C4-2B (cell line): ENCODE results near the gene PXN.

Experiments used
- H3K27ac ChIP-seq: fragments of 450-650 bp; 2 replicates; pipeline ENCODE4 v1.5.1; 2017
- ZFX ChIP-seq: fragments of 450-650 bp; IDR thresholded peaks from 2 replicates; pipeline ENCODE4 v1.6.1; 2017
- TF ChIP-seq, protein P1 (sequence below): fragments of 450-650 bp; conservative IDR thresholded peaks from 2 replicates; pipeline ENCODE4 v1.5.1; 2017; ENCODE audit warnings: mild to moderate bottlenecking

The PXN gene

GRCh38 chr12:120287491-120287890 lies 22.0 kb upstream of the PXN start:
- TF ChIP-seq, protein P1, sequence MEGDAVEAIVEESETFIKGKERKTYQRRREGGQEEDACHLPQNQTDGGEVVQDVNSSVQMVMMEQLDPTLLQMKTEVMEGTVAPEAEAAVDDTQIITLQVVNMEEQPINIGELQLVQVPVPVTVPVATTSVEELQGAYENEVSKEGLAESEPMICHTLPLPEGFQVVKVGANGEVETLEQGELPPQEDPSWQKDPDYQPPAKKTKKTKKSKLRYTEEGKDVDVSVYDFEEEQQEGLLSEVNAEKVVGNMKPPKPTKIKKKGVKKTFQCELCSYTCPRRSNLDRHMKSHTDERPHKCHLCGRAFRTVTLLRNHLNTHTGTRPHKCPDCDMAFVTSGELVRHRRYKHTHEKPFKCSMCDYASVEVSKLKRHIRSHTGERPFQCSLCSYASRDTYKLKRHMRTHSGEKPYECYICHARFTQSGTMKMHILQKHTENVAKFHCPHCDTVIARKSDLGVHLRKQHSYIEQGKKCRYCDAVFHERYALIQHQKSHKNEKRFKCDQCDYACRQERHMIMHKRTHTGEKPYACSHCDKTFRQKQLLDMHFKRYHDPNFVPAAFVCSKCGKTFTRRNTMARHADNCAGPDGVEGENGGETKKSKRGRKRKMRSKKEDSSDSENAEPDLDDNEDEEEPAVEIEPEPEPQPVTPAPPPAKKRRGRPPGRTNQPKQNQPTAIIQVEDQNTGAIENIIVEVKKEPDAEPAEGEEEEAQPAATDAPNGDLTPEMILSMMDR, result no peak
- no peak for TF ChIP-seq ZFX
- H3K27ac ChIP-seq, result no peak overlapping the region

DNA sequence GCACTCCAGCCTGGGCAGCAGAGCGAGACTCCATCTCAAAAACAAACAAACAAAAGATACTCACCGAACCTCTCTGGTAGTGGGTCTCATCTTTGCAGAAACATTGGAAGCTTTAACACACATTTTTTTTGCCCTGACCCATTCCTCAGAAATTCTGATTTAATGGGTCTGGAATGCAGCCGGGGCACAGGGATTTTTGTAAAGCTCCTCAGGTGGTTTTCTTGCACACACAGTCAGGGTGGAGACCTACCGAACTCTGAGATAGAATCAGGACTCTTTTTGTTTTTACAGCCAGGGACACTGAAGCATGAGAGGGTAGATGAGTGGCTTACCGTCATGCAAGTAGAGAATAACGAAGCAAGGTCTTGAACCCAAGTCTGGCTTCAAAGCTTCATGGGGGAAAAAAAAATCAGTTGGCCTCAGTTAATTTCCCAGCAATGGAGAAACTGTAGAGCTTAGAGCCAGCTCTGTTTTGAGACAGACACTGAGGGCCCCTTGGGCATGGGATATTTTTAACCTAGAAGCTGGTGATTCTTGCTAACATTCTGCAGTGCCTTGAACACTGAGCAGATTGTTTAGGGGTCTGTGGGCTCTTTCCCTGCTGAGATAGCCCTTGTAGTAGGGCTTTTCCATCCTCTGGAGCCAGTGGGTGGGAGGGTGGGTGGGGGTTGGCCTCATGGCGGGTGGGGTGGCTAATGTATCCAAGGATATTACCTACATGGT lies 21.4 kb upstream of the PXN start:
- TF ChIP-seq, protein P1, result no peak
- TF ChIP-seq ZFX, result no peak
- no peak overlapping the region for H3K27ac ChIP-seq

- TF ChIP-seq ZFX, result no peak
- TF ChIP-seq, protein P1, result no peak
- no peak overlapping the region for H3K27ac ChIP-seq
Measured at GRCh38 chr12:120284381-120284780, 18.9 kb upstream of the PXN start.

GRCh38 chr12:120283318-120283717 lies 17.8 kb upstream of the PXN start:
- TF ChIP-seq, protein P1, result no peak
- no peak for TF ChIP-seq ZFX
- H3K27ac ChIP-seq, result no peak overlapping the region

DNA sequence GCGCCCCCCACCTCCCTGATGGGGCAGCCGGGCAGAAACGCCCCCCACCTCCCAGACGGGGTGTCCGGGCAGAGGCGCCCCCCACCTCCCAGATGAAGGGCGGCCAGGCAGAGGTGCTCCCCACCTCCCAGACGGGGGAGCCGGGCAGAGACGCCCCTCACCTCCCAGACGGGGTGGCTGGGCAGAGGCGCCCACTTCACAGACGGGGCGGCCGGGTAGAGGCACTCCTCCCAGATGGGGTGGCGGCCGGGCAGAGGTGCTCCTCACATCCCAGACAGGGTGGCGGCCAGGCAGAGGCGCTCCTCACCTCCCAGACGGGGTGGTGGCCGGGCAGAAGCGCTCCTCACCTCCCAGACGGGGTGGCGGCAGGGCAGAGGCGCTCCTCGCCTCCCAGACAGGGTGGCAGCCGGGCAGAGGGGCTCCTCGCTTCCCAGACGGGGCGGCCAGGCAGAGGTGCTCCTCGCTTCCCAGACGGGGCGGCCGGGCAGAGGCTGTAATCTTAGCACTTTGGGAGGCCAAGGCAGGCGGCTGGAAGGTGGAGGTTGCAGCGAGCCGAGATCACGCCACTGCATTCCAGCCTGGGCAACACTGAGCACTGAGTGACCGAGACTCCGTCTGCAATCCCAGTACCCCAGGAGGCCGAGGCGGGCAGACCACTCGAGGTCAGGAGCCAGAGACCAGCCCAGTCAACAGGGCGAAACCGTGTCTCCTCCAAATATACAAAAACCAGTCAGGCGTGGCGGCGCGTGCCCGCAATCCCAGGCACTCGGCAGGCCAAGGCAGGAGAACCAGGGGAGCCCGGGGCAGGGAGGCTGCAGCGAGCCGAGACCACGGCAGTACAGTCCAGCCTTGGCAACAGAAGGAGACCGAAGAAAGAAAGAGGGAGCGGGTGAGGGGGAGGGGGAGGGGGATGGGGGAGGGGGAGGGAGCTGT lies 12.9 kb upstream of the PXN start:
- no peak overlapping the region for H3K27ac ChIP-seq
- TF ChIP-seq ZFX, result no peak
- TF ChIP-seq, protein P1, result no peak

DNA sequence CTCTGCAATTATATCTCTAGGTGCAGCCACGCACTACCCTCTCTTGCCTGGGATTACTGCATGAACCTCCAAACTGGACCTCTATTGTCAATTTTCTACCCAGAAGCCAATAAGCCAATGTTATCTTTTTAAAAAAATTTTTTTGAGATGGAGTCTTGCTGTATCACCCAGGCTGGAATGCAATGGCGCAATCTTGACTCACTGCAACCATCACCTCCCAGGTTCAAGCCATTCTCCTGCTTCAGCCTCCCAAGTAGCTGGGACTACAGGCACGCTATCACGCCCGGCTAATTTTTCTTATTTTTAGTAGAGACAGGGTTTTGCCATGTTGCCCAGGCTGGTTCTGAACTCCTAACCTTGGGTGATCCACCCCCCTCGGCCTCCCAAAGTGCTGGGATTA lies 11.2 kb upstream of the PXN start:
- H3K27ac ChIP-seq, result no peak overlapping the region

More for the DNA sequence above, 11.2 kb upstream of the PXN start:
- TF ChIP-seq ZFX, result no peak
- TF ChIP-seq, protein P1, result no peak
